ENCODE measurements around the gene SPATA2L.

SPATA2L gene, protein sequence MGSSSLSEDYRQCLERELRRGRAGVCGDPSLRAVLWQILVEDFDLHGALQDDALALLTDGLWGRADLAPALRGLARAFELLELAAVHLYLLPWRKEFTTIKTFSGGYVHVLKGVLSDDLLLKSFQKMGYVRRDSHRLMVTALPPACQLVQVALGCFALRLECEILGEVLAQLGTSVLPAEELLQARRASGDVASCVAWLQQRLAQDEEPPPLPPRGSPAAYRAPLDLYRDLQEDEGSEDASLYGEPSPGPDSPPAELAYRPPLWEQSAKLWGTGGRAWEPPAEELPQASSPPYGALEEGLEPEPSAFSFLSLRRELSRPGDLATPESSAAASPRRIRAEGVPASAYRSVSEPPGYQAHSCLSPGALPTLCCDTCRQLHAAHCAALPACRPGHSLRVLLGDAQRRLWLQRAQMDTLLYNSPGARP

DNA sequence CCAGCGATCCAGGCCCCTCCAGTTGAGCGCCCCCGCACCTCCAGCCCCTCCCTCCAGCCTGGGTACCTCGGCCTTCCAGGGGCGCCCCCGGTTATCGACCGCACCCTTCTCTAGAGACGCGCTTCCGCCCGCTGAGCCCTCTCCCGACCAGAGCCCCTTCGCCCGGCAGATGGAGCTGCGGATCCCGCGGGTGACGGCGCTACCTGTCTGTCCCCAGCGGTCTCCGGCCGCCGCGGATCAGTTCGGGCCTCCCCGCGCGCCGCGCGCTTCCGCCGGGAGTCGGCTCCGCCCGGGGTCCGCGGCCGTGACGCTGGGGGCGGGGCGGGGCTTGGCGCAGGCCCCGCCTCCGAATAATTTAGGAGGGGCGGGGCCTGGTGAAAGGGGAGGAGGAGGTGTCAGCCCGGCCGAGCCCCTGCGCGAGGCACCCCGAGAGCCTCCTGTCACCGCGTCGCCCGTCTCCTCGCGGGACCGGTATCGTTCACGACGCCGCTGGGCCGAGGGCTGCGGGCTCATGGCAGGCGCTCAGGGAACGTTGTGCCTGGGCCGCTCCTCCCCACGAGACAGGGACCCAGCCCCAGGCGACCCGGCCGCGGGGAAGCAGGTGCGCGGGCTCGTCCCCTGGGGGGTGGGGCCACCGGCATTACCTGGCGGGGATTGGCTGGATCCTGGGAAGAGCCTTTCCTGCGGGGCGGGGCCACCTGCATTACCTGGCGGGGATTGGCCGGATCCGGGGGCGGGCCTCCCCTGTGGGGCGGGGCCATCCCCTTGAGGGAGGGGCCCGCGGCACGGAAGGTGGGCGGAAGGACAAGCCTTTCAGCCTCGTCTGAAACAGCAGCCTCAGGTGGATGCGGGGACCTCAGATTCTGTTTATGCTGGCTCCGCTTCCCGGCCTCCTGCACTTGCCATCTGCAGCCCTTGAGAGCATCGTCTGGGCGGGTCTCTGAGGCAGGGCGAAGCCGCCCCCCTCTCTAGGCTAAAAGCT is at the start of gene SPATA2L:
TSS of gene SPATA2L (minus strand) at position 281 of the 982 bp plus-strand sequence. CDS start 473 bp downstream, outside the sequence.
- peak; percentile 91 to 94 for DNase-seq

DNA sequence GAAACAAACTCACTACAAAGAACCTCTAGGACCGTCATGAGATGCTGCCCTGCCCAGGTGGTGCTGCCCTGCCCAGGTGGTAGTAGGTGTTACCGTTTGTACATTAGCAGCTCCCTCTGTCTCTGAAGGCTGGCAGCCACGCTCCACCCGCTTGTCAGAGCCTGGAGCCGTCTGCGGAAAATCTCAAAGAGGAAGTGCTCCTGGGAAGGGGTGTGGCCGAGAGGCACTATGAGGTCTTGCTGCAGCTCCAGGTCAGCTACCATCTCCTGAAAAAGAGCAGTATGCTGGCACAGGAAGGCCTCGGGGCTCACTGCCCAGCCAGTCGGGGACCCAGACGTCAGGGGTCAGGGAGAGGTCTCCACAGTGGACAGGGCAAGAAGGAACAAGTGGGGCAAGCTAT is 48.1 kb upstream of the SPATA2L start:
- DNase-seq = no peak

DNA sequence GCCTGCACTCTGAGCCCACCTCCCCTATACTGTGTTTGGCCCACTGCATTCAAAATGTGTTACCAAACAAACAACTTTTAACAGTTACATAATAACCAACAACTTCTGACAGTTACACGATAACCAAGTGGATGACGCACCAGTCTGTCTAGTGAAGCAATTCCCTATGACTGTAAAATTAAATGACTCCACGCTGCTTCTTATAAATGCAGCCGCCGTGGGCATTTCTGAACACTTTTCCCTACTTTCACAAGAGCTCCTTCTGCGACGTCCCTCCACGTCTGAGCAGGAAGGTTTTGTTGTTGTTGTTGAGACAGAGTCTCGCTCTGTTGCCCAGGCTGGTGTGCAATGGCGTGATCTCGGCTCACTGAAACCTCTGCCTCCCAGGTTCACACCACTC is 47.4 kb upstream of the SPATA2L start:
- no peak for DNase-seq

DNA sequence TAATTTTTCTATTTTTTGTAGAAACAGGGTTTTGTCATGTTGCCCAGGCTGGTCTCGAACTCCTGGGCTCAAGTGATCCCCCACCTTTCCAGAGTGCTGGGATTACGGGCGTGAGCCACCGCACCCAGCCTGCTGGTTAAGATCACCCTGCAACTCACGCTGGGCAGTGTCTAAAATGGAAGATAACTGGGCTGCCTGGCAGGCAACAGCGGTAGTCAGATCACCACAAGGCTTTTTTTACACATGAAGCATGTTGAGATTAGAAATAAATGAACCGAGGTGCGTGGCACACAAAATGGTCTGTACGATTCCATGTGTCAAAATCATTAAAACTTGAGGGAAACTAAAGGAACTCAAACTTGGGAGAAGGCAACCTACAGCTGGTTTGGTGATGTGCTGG is 46.6 kb upstream of the SPATA2L start:
- DNase-seq = no peak

DNA sequence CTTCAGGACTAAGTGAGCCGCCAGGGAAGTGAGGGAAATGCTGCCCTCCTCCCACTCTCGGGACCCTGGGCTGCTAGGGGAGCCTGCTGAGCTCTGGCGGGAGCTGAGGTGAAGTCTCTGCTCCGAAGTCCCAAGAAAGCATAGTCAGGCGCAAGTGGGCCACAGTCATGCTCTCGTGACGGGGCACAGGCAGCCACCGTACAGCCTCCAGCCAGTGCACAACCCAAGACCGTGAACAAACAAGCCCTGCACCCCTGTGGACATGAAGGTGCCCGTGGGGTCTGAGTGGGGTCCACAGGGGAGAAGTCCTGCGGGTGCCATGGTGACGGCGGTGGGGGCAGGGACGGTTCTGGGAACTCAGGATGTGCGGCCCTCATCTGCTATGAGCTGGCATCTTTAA is 44.5 kb upstream of the SPATA2L start:
- DNase-seq = no peak

DNA sequence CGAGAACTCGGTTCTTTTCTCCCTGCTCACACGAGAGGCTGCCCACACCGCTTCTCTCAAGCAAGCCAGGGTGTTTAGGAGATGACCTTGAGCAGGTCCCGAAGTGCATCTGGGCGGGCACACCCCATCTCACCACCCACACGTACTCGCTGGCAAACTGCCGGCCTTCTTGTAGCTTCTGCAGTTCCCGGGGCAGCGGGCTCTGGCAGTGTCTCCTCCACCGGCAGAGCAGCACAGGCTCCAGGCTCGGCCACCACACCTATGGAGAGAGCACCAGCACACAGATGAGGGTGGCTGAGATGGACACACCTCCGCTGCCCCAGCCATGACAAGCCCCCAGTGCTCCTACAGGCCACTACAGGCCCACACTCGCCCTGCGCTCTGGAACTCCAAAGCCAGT is 43.3 kb upstream of the SPATA2L start:
- no peak for DNase-seq

DNA sequence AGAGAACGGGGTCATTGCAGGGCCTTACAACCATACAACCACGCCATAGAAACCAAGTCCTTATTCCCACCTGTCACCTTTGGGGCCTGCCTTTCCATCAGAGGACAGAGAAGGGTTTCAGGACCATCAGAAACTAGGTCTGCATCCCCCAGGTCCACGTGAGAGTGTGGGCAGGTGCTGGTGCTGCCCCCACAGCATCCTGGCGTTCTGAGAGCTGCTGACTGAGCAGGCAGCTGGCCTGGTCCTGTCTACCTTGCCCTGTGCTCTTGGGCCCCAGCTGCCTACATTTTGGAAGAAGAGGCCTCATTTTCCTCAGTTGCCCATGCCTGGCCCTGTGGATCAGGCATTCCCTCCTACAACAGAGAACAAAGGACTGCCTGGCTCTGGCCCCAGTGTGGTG is 41.4 kb upstream of the SPATA2L start:
- DNase-seq = no peak

DNA sequence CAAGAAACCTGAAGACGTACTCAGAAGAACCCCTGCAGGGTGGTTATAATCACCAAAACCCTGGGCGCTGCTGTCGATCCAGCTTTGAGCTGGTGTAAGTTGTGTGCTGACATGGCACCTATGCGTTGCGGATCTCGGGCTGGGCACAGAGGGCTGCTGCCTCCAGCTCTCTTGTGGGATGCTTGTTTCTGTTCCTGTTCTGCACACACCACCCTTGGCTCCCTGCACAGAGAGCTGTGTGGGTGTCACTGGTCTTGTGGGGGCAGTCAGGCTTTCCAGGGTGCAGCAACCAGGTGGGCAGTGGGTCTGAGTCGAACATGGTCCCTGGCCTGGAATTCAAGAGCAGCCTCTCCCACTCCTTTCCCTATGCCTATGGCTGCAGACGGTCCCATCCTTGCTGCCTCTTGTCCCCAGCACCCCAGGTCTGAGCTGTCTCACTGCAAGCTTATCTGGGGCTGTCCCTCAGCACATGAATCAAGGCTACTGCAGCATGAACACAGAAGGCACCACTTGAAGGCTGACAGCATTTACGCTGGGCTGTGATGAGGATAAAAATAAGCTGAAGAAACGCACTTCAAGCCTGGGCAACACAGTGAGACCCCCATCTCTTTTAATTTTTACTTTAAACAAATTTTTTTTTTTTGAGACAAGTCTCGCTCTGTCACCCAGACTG is 40.0 kb upstream of the SPATA2L start:
- DNase-seq = no peak

DNA sequence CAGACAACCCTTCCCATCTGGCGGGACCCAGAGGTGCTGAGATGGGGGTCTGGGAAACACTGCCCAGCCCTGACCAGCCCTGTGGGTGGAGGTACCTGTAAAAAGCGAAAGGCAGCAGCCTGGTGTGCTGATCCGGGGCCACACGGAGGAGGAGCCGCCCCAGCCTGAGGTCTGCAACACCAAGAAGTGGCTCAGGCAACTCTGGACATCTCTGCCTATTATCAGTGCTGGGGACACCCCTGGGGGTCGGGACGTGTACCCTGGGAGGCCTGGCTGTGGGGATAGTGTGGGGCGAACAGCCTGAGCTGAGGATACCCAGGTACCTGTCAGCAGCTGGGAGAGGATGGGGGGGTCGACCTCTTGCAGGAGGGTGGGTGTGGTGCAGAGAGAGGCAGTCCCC is 37.9 kb upstream of the SPATA2L start:
- no peak for DNase-seq

DNA sequence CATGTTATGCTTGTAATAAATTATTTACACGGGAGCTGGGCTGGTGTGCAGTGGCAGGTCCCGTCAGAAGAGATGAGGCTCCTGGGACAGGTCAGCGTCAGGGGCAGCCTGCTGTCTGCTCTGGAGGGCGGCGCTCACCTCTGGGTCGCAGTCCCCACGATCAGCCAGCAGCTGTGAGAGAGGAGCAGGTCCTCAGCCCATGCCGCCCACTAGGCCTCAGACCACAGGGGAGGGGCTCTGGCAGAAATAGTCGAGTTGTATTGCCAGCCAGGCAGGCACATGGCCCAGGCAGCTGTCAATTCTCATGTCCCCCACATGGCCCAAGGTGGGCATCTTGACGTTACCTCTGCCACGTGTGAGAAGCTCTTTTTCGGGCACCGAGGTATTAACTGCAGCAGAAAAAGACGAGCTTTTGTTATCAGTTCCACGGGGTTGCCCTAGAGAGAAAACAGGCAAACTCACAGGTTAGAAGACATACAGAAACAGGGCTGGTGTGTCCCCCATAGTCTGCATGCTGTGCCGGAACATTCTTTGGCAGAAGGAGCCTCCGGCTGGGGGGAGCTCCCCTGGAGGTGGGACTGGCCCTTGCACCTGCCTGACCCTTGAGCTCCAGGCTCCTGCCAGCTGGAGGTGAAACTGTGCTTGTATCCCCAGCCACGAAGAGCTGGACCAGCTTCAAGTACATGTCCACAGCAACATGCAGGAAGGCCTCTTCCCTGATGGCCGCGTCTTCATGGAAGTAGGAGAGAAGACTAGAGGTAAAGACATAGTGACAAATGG is 37.2 kb upstream of the SPATA2L start:
- DNase-seq = no peak

DNA sequence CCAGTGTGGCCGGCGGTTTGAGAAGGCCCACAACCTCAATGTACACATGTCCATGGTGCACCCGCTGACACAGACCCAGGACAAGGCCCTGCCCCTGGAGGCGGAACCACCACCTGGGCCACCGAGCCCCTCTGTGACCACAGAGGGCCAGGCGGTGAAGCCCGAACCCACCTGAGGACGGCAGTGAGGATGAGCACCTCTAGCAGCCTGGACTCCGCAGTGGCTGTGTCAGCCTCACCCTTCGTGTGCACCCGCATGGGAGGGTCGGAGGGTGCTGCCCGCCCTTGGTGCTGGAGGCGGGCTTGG is 36.5 kb upstream of the SPATA2L start:
- no peak for DNase-seq

DNA sequence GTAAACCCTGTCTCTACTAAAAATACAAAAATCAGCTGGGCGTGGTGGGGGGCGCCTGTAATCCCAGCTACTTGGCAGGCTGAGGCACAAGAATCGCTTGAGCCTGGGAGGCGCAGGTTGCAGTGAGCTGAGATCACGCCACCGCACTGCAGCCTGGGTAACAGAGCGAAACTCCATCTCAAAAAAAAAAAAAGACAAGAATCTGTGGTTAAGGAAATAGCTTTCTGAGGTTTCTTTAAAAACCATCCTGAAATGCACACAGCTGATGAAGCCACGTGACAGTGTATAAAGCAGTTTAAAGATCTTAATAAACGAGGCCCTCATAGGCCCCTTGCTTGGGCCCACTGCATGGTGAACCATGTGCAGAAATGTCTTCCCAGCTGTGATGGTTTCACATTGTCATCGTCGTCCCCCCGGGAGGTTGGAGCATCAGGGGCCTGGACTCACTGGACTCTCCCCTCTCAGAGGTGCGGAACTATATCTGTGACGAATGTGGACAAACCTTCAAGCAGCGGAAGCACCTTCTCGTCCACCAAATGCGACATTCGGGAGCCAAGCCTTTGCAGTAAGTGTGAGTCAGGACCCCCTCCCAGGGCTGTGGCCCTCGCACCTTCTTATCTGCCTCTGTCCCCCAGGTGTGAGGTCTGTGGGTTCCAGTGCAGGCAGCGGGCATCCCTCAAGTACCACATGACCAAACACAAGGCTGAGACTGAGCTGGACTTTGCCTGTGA is 36.0 kb upstream of the SPATA2L start:
- no peak for DNase-seq

DNA sequence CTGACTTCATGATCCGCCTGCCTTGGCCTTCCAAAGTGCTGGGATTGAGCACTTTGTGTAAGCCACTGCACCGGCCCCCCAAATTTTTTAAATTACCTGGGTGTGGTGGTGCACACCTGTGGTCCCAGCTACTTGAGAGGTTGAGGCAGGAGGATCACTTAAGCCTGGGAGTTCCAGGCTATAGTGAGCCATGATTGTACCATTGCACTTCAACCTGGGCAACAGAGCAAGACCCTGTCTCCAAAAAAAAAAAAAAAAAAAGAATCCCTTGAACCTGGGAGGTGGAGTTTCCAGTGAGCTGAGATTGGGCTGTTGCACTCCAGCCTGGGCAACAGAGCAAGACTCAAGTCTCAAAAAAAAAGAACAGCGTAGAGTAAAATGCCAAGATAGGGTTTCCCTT is 35.0 kb upstream of the SPATA2L start:
- no peak for DNase-seq

DNA sequence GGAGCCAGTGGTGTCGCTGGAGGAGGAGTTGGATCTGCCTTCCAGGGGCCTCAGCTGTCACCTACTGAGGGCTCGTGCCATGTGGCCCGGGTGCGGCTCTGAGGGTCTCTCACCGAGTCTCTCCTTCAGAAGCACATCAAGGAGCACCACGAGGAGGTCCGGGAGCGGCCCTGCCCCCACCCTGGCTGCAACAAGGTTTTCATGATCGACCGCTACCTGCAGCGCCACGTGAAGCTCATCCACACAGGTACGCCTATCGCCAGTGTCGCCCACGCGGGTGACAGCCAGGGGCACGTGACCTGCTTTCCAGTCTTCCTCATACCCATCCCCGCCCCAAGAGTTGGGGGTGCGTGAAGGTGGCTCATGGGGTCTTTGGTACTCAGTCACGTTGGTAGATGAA is 32.3 kb upstream of the SPATA2L start:
- no peak for DNase-seq

DNA sequence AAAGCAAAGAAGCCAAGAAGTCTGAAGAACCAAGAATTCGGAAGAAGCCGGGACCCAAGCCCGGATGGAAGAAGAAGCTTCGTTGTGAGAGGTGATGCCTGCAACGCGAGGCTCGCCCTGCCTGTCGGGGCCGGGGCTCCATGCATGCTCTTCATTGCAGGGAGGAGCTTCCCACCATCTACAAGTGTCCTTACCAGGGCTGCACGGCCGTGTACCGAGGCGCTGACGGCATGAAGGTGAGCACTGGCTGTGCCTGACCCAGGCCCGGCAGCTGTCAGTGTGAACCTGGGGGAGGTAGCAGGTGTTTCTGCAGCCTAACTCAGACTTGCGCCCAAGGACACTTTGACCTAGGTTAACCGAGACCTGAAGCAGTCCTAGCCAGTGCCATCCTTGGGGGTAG is 31.8 kb upstream of the SPATA2L start:
- DNase-seq = no peak

DNA sequence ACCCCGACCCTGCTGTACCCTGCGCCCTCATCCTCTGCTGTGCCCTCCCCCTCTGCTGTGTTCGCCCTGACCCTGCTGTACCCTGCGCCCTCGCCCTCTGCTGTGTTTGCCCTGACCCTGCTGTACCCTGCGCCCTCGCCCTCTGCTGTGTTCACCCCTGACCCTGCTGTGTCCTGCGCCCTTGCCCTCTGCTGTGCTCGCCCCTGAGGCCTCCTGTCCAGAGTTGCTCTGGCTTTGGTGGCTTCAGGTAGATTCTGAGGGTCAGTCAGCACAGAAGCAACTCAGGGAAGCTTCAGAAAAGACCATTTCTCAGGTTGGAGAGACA is 31.4 kb upstream of the SPATA2L start:
- no peak for DNase-seq

DNA sequence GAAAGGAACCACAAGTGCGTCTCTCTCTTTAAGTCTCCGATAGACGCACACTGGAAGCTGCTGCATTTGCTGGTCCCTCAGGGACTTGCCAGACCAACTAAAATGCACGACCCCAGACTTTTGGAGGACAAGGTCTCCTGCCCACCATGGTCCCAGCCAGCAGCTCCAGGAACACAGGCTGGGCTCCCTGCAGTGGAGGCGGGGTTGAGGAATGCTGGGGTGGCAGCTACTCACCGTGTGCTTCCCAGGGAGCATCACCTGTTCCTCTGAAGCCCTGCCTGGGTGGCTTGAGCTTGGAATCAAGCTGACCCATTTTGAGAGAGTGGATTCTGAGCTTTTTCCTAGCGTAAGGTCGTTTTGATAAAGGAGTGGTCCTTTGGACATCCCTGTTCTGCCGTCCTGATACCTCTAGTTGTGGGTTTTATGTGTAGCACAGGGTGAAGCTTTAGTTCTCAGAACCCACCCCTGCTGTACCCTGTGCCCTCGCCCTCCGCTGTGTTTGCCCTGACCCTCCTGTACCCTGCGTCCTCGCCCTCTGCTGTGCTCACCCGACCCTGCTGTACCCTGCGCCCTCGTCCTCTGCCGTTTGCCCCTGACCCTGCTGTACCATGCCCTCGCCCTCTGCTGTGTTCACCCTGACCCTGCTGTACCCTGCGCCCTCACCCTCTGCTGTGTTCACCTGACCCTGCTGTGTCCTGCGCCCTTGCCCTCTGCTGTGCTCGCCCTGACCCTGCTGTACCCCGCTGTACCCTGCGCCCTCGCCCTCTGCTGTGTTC is 30.8 kb upstream of the SPATA2L start:
- DNase-seq = no peak

DNA sequence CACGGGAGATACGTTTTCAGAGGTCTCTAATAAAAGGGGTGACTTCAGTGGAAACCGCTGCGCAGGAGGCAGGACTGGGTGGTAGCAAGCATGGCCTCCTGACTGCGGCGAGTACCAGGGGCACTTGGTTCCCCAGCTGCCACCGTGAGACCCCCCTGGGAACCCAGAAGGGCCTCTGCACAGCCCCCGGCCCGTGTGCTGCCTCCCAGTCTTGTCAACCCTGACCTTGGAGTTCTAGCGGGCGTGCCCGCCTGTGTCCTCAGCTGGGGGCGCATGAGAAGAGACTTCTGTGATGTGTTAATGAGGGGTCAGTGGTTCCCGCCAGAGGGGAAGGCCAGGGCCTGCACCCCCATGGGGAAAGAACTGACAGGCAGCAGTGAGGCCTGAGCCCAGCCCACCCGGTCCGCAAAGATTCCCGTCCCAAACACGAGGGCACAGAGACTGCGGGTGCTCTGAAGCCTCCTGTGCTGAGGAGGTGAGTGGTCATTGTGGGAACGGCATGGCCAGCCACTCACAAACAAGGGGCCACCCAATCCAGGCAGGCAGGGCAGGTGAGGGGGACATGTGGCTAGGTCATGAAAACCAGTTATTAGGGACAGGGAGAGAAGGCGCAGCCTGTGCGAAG is 29.2 kb upstream of the SPATA2L start:
- DNase-seq = no peak

DNA sequence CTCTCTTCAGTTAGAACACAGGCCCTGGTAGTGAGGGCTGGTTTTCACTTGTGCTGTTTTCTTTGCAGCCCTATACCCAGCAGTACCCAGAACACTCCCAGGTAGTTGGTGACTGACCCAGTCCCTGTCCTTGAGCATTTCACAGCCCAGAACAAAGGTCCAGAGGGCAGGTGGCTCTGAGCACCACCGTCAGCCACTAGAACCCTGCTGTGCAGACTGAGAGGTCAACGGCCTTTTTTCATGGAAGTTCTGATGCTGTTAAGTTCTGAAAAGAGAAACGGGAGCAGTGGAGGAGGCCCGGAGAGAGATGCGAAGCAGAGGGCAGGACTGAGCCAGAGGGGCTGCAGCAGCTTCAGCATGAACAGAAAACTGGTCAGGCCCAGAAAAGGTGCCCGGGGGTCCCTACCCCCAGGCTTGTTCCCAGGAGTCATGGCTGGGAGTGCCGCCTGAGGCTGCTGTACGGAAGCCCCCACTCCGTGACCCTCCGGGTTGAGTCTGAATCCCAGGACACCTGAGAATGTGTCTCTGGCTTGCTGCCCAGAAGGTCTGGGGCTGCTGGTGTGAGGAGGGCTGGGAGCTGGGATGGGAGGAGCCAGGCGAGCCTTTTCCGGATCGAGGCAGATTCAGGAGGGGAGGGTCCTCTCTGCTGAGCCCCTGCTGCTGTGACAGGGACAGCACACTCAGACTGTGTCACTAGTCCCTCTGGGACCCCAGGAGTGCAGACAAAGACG is 28.5 kb upstream of the SPATA2L start:
- DNase-seq = no peak

DNA sequence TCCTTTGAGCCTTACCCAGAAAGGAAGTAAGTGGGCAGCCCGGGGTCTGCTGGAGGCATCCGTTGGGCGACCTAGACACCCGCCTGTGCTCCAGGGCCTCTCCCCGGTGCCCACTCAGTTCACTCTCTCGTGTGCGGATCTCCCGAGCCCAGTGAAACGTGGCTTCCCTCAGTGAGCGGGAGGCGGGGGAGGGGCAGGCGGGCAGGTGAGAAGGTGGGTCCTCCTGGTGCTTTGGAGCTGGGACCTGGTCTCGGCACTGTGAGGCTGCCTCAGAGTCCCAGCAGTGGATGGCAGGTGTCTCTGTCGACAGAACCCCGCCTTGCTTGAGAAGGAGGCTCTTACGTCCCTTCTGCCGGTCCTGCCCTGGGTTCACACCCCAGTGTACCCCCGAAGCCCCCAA is 27.8 kb upstream of the SPATA2L start:
- no peak for DNase-seq

Data from NCI-H2081 (cell line).